ENCODE measurements around the gene ACSM6.

- TF ChIP-seq, protein P1, sequence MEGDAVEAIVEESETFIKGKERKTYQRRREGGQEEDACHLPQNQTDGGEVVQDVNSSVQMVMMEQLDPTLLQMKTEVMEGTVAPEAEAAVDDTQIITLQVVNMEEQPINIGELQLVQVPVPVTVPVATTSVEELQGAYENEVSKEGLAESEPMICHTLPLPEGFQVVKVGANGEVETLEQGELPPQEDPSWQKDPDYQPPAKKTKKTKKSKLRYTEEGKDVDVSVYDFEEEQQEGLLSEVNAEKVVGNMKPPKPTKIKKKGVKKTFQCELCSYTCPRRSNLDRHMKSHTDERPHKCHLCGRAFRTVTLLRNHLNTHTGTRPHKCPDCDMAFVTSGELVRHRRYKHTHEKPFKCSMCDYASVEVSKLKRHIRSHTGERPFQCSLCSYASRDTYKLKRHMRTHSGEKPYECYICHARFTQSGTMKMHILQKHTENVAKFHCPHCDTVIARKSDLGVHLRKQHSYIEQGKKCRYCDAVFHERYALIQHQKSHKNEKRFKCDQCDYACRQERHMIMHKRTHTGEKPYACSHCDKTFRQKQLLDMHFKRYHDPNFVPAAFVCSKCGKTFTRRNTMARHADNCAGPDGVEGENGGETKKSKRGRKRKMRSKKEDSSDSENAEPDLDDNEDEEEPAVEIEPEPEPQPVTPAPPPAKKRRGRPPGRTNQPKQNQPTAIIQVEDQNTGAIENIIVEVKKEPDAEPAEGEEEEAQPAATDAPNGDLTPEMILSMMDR (IDR thresholded peaks at IDR 0.05; ENCODE audit: insufficient read depth, low read length), result no peak
- TF ChIP-seq SPI1 (IDR thresholded peaks at IDR 0.05; ENCODE audit: borderline replicate concordance, low read depth), result no peak
- TF ChIP-seq, protein P2, sequence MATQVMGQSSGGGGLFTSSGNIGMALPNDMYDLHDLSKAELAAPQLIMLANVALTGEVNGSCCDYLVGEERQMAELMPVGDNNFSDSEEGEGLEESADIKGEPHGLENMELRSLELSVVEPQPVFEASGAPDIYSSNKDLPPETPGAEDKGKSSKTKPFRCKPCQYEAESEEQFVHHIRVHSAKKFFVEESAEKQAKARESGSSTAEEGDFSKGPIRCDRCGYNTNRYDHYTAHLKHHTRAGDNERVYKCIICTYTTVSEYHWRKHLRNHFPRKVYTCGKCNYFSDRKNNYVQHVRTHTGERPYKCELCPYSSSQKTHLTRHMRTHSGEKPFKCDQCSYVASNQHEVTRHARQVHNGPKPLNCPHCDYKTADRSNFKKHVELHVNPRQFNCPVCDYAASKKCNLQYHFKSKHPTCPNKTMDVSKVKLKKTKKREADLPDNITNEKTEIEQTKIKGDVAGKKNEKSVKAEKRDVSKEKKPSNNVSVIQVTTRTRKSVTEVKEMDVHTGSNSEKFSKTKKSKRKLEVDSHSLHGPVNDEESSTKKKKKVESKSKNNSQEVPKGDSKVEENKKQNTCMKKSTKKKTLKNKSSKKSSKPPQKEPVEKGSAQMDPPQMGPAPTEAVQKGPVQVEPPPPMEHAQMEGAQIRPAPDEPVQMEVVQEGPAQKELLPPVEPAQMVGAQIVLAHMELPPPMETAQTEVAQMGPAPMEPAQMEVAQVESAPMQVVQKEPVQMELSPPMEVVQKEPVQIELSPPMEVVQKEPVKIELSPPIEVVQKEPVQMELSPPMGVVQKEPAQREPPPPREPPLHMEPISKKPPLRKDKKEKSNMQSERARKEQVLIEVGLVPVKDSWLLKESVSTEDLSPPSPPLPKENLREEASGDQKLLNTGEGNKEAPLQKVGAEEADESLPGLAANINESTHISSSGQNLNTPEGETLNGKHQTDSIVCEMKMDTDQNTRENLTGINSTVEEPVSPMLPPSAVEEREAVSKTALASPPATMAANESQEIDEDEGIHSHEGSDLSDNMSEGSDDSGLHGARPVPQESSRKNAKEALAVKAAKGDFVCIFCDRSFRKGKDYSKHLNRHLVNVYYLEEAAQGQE (IDR thresholded peaks at IDR 0.05; ENCODE audit: insufficient replicate concordance, low read depth), result no peak
Measured at GRCh38 chr10:95240811-95241210, 46.8 kb downstream of the ACSM6 start.

Data from HL-60 (cell line).